BLaER1 (cell line): ENCODE data around the gene FERMT3.
A peak's percentile ranks its signal among the peaks of the same experiment; 100 is the strongest.

ENCODE experiments used
- H3K27ac ChIP-seq: shearing (Covaris generic); formaldehyde crosslinking; 2 replicates; pipeline ENCODE4 v1.8.1; 2022
- H3K27me3 ChIP-seq: shearing (Covaris generic); formaldehyde crosslinking; 2 replicates; pipeline ENCODE4 v1.8.1; 2022
- H3K36me3 ChIP-seq: shearing (Covaris generic); formaldehyde crosslinking; 2 replicates; pipeline ENCODE4 v1.8.1; 2022
- H3K4me1 ChIP-seq: shearing (Covaris generic); formaldehyde crosslinking; 2 replicates; pipeline ENCODE4 v1.8.1; 2022
- H3K4me2 ChIP-seq: shearing (Covaris generic); formaldehyde crosslinking; 2 replicates; pipeline ENCODE4 v1.8.1; 2022
- H3K4me3 ChIP-seq: shearing (Covaris generic); formaldehyde crosslinking; 2 replicates; pipeline ENCODE4 v1.8.1; 2022
- H3K9ac ChIP-seq: shearing (Covaris generic); formaldehyde crosslinking; 2 replicates; pipeline ENCODE4 v1.8.1; 2022
- H3K9me3 ChIP-seq: shearing (Covaris generic); formaldehyde crosslinking; 2 replicates; pipeline ENCODE4 v1.8.1; 2022
- H4K20me1 ChIP-seq: shearing (Covaris generic); formaldehyde crosslinking; 2 replicates; pipeline ENCODE4 v1.8.1; 2022
- Cebpa-rat ChIP-seq: shearing (Covaris generic); IDR thresholded peaks from 2 replicates; pipeline ENCODE4 v1.8.1; 2022

The FERMT3 gene

DNA sequence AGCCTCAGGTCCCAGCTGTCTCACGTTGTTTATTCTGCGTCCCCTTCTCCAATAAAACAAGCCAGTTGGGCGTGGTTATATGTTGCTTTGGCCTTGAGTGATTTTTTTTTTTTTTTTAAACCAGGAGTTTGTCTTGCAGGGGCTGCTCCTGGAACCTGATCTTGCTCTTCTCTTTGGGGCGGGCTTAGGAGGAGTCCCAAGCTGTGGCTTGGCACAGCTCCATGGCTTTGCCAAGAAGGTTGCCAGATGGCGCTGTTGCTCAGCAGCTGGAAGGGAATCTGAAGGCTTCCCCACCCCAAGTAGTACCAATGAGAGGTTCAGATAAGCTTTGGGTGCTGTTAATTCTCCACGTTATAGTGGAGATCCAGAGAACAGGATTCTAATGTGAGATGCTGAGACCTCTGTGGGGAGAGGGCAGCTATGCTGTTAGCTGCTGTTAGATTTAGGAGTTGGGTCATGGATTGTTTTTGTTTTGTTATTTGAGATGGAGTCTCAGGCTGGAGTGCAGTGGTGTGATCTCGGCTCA lies 2.0 kb upstream of the FERMT3 start:
- no peaks in the 10 kb centered on the region for H3K27me3 ChIP-seq
- no peaks in the 10 kb centered on the region for H3K9me3 ChIP-seq
- H3K9ac ChIP-seq = peak overlapping the region; percentile 98
- H3K4me2 ChIP-seq = peak overlapping the region; percentile 97
- H3K36me3 ChIP-seq = peaks cover 19% of the 10 kb centered on the region
- peaks cover 46% of the 10 kb centered on the region for H3K4me1 ChIP-seq
- TF ChIP-seq Cebpa-rat = no peak
- H4K20me1 ChIP-seq = peaks cover 66% of the 10 kb centered on the region
- H3K4me3 ChIP-seq = peak overlapping the region; percentile 94
- H3K27ac ChIP-seq = peak overlapping the region; percentile 99

DNA sequence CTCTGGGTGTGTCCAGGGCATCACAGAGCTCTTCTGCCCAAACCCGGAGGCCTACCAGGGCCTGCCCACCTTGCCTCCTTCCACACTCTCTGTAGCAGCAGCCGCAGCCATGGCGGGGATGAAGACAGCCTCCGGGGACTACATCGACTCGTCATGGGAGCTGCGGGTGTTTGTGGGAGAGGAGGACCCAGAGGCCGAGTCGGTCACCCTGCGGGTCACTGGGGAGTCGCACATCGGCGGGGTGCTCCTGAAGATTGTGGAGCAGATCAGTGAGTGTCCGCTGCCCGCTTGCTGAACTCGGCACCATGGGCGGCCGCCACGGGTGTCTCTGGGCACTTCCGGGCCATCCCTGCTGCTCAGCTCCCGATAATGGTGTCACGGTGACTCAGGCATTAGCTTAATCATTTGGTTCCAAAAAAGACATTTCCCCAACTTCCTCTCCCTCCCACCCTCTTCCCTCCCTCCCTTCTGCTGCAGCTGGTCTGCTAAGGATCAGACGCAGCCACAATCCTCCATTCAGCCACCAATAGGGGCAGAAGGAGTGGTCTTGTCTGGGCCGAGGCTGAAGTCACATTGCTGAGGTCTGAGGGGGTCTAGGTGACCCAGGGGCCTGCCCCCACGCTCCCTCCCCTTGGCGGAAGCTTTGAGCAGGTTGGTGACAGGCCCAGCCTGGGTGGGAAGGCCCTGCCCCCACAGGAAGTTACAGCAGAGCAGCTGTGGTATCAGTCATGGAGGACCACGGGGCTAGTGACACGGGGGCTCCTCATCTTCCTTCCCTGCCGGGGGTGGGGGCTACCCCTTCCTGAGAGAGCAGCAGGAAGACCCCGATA lies 950 bp downstream of the FERMT3 start:
- H4K20me1 ChIP-seq = peaks cover 62% of the 10 kb centered on the region
- peaks cover 69% of the 10 kb centered on the region for H3K4me1 ChIP-seq
- peak overlapping the region; percentile 97 for H3K4me2 ChIP-seq
- peak overlapping the region; percentile 99 for H3K27ac ChIP-seq
- H3K9me3 ChIP-seq = no peaks in the 10 kb centered on the region
- H3K27me3 ChIP-seq = no peaks in the 10 kb centered on the region
- peaks cover 47% of the 10 kb centered on the region for H3K36me3 ChIP-seq
- peak overlapping the region; percentile 98 for H3K9ac ChIP-seq
- no peak for TF ChIP-seq Cebpa-rat
- H3K4me3 ChIP-seq = peak overlapping the region; percentile 94

DNA sequence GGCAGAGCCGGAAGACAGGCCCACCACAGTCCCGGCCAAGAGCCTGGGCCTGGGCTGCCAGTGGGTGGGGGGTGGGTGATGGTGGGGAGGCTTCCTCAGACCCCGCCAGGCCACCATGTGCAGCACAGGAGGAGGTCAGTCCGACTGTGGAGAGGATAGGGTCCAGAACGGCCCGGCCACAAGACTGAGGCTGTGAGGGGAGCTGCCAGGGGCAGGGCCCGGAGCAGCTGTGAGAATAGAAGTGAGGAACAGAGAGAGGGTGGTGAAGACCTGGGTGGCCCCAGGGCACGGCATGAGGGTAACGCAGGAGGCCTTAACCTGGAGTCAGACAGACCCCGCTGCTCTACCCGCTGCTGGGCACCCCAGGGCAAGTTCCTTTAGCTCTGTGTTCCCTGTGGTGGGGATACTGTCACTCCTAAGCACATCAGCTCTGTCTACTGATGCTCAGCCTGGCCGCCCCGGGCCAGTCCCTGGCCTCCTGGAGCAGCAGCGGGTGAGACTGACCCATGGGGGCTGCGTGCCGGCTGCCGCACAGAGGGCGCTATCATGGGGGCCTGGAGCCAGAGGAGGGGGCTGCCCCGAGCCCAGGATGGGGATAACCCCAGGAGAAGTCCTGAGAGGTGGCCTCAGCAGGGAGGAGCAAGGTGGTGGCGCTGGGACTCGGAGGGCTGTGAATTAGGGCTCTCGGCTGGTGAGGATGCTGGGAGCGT lies 1.7 kb downstream of the FERMT3 start:
- Histone ChIP-seq H3K36me3 (peaks cover 54% of the 10 kb centered on the region), H3K4me1 (peaks cover 77% of the 10 kb centered on the region), H3K27me3 (no peaks in the 10 kb centered on the region), H3K9me3 (no peaks in the 10 kb centered on the region), H3K27ac (peak overlapping the region; percentile 99), H3K4me3 (peak overlapping the region; percentile 94), H4K20me1 (peaks cover 56% of the 10 kb centered on the region), H3K9ac (peak overlapping the region; percentile 98), H3K4me2 (peak overlapping the region; percentile 97)
- TF ChIP-seq Cebpa-rat = no peak

DNA sequence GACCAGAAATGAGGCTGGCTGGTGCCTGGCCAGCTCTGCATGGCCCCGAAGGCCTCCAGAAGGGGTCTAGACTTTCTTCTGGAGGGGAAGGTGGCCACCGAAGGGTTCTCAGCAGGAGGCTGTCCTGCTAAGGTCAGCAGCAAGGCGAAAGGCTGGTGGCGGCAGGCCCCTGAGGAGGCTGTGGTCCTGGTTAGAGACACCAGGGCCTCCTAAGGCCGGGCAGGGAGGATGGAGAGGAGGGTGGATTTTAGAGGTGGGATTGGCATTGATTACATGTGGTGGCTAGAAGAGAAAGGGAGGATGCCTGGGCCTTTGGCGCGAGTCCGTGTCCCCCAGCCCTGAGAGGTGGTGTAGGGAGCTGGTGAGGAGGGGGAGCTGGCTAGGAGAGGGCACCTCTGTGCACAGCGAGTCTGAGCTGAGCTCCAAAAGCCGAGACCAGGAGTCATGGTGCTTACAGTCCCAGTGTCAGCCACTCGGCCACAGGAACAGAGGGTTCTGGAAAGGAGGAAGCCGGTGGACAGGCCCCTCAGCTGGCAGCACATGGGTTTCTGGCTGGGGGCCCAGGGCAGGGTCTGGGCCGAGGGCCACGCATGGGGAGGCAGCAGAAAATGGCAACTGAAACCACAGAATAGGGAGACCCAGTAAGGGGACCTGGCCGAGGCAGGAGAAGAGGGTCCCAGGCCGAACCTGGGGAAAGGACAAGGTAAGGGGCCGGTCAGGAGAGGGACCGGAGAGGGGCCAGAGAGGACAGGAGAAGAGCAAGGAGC lies 2.5 kb downstream of the FERMT3 start:
- Histone ChIP-seq H3K36me3 (peaks cover 59% of the 10 kb centered on the region), H3K9ac (peak overlapping the region; percentile 98), H3K9me3 (no peaks in the 10 kb centered on the region), H3K4me3 (peak overlapping the region; percentile 94), H3K4me2 (peak overlapping the region; percentile 97), H3K27me3 (no peaks in the 10 kb centered on the region), H3K27ac (peak overlapping the region; percentile 99), H4K20me1 (peaks cover 53% of the 10 kb centered on the region), H3K4me1 (peaks cover 79% of the 10 kb centered on the region)
- TF ChIP-seq Cebpa-rat = no peak

DNA sequence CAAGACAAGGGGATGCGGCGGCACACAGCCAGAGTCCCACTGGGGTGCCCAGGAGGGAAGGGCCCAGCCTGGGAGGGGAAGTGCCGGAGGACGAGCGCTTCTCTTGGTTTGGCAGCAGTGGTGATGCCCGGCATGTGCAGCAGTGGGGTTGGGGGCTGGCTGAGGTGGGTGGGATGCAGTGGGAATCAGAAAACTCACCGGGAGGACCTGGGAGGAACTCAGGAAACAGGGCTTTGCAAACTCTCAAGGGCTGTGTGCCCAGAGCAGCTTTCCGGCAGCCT lies 3.0 kb downstream of the FERMT3 start:
- Histone ChIP-seq H3K4me1 (peaks cover 79% of the 10 kb centered on the region), H3K4me2 (peak overlapping the region; percentile 97)
- no peak for TF ChIP-seq Cebpa-rat

DNA sequence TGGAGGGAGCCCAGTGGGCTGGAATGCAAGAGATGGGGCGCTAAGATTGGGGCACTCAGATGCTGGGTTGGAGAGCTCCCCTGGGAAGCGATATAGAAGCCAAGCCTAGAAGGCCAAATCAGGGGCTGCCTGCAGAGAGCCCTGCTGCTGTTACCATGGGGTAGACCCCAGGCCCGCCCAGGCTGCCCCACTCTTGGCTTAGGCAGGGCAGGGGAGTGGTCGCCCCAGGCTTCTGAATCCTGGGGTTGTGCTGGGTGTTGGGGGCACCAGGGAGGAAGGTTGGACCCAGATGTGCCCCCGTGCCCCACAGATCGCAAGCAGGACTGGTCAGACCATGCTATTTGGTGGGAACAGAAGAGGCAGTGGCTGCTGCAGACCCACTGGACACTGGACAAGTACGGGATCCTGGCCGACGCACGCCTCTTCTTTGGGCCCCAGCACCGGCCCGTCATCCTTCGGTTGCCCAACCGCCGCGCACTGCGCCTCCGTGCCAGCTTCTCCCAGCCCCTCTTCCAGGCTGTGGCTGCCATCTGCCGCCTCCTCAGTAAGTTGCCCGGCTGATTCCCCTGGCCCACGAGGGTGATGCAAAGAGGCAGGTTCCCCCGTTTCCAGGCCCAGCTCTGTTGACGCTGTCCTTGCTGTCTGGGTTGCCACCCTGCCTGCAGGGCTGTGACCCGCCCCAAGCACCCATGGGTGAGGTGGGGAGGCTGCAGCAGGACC lies 3.9 kb downstream of the FERMT3 start:
- Histone ChIP-seq H3K9ac (peak overlapping the region; percentile 18; the same call in 1 of the 2 replicates), H3K27me3 (no peaks in the 10 kb centered on the region), H3K4me3 (no peak overlapping the region), H3K27ac (peak overlapping the region; percentile 26; the same call in 1 of the 2 replicates), H3K4me1 (peaks cover 79% of the 10 kb centered on the region), H3K4me2 (peak overlapping the region; percentile 97), H3K36me3 (peaks cover 65% of the 10 kb centered on the region), H3K9me3 (no peaks in the 10 kb centered on the region), H4K20me1 (peaks cover 49% of the 10 kb centered on the region)
- TF ChIP-seq Cebpa-rat = no peak

More for the DNA sequence above, 3.0 kb downstream of the FERMT3 start:
- Histone ChIP-seq H3K27ac (peak overlapping the region; percentile 99), H3K36me3 (peaks cover 64% of the 10 kb centered on the region), H4K20me1 (peaks cover 49% of the 10 kb centered on the region), H3K27me3 (no peaks in the 10 kb centered on the region), H3K4me3 (peak overlapping the region; percentile 94), H3K9me3 (no peaks in the 10 kb centered on the region), H3K9ac (peak overlapping the region; percentile 98)

DNA sequence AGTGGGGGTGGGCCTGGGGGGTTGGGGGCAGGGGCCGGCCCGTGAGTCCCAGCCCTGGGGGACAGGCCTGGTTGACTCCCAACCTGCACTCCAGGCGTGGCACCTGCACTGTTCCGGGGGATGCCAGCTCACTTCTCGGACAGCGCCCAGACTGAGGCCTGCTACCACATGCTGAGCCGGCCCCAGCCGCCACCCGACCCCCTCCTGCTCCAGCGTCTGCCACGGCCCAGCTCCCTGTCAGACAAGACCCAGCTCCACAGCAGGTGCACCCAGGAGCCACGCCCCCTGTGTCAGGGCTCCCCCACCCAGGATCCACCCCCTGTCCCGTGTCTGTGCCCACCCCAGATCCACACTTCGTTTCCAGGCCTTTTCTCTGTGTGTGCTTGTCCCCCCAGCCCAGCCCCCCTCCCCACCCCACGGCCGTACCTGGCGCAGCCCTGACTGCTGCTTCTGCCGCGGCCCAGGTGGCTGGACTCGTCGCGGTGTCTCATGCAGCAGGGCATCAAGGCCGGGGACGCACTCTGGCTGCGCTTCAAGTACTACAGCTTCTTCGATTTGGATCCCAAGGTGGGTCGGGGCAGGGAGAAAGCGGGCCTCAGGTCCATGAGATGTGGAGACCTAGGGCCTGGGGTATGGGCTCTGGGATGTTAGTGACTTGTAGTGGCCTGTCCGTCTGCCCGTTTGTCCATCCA lies 4.8 kb downstream of the FERMT3 start:
- H3K36me3 ChIP-seq = peaks cover 65% of the 10 kb centered on the region
- H3K4me2 ChIP-seq = 0 out of 2 replicates have a peak overlapping the region, but pooled peaks have one; percentile 74
- no peaks in the 10 kb centered on the region for H3K9me3 ChIP-seq
- H3K4me1 ChIP-seq = peaks cover 79% of the 10 kb centered on the region
- H3K27me3 ChIP-seq = no peaks in the 10 kb centered on the region
- 0 out of 2 replicates have a peak overlapping the region, but pooled peaks have one; percentile 16 for H3K27ac ChIP-seq
- H4K20me1 ChIP-seq = peaks cover 49% of the 10 kb centered on the region
- no peak overlapping the region for H3K9ac ChIP-seq
- no peak for TF ChIP-seq Cebpa-rat
- no peak overlapping the region for H3K4me3 ChIP-seq

DNA sequence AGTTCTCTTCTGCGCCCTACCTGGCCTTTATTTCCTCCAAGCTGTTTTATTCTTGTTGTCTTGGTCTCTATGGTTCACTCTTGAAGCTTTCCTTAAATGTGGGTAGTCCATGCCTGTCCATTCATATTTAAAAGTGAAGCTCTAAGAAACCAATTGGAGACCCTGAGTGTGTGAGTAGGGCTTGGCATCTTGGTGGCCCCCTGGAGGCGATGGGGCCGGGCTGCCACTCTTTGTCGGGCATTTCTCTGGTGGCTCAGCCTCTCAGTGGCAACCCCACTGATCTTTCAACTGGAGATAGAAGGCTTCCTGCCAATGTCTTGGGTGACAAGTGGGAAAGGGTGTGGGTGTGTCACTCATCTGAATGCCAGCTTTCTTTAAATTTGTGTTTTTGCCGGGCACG lies 10.4 kb downstream of the FERMT3 start:
- Histone ChIP-seq H3K4me3 (no peak overlapping the region), H4K20me1 (peaks cover 57% of the 10 kb centered on the region), H3K4me2 (peak overlapping the region; percentile 52), H3K27me3 (no peaks in the 10 kb centered on the region), H3K36me3 (peaks cover 81% of the 10 kb centered on the region), H3K9ac (no peak overlapping the region), H3K9me3 (no peaks in the 10 kb centered on the region), H3K27ac (no peak overlapping the region), H3K4me1 (peaks cover 75% of the 10 kb centered on the region)
- no peak for TF ChIP-seq Cebpa-rat
